ENCODE measurements around the gene DRICH1. TPM values are rescaled to one million over a fixed set of nuclear protein-coding genes. Genes with fewer than 3 reads are reported as not detected.

Gene DRICH1
- total RNA-seq, 2 experiments from 2014 or later: 0.38 to 0.49 TPM

DNA sequence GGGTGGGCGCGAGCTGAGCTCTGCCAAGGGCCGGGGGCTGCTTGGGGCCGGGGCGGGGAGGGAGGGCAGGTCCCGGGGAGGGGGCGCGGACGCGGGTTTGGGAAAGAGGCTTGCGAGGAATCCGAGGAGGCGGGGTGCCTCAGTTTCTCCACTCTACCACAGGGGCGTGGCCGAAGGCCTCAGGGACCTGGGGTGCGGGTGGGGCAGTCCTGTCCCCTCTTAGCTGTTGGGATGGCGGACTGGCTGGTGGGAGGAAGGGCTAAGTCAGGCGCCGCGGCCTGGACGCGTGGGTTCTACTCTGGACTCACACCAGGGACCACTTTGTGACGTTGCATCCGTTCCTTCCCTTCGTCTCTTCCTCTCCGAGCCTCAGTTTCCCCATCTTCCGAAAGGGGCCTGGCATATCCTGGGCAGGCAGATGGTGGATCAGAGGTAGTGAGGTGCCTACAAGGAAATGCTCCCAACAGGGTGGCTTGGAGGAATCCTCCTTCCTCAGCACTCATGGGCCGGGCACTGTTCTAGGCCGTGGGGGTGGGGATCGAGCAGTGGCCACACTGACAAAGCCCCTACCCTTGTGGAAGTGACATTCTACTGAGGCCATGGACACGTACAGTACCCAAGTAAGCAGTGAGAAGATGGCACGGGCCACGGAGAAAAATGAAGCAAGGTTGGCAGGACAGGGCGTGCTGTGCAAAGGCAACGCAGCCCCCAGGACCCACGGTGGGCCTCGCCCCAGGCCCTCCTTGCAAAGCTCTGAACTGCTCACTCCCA lies 65.2 kb downstream of the DRICH1 start:
- Histone ChIP-seq H4K20me1 (ENCODE audit: insufficient read depth, low read length) (no peaks in the 10 kb centered on the region), H3K4me1 (ENCODE audit: insufficient read depth, low read length, poor library complexity, severe bottlenecking) (no peaks in the 10 kb centered on the region), H3K9me3 (ENCODE audit: low read length) (no peaks in the 10 kb centered on the region), H3K4me2 (ENCODE audit: low read length) (no peak overlapping the region), H3K4me3 (ENCODE audit: low read depth, low read length, poor library complexity, severe bottlenecking) (no peak overlapping the region), H2AFZ (ENCODE audit: low read length) (no peak overlapping the region), H3K9me2 (ENCODE audit: insufficient read depth, low read length) (no peaks in the 10 kb centered on the region), H3K27ac (ENCODE audit: low read depth, low read length, poor library complexity, severe bottlenecking) (no peak overlapping the region), H3K79me2 (ENCODE audit: insufficient read depth, low read depth, low read length) (no peaks in the 10 kb centered on the region), H3K36me3 (ENCODE audit: insufficient read depth, low read length) (no peaks in the 10 kb centered on the region)
- no TSS peak for BruUV-seq (replicated peaks)
- no peak for DNase-seq (ENCODE audit: low spot score)
- intact Hi-C loops (cut with micrococcal nuclease; ENCODE audit: unreplicated experiment): no loop called here
- CTCF ChIA-PET (ENCODE audit: unreplicated experiment): no interaction called here
- POLR2A ChIA-PET: interaction anchor here (0.6 kb wide), 1 partner anchor 1763 kb away, joined by 3 read pairs; no protein-coding TSS in a partner anchor
- TF ChIP-seq, protein P1, sequence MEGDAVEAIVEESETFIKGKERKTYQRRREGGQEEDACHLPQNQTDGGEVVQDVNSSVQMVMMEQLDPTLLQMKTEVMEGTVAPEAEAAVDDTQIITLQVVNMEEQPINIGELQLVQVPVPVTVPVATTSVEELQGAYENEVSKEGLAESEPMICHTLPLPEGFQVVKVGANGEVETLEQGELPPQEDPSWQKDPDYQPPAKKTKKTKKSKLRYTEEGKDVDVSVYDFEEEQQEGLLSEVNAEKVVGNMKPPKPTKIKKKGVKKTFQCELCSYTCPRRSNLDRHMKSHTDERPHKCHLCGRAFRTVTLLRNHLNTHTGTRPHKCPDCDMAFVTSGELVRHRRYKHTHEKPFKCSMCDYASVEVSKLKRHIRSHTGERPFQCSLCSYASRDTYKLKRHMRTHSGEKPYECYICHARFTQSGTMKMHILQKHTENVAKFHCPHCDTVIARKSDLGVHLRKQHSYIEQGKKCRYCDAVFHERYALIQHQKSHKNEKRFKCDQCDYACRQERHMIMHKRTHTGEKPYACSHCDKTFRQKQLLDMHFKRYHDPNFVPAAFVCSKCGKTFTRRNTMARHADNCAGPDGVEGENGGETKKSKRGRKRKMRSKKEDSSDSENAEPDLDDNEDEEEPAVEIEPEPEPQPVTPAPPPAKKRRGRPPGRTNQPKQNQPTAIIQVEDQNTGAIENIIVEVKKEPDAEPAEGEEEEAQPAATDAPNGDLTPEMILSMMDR (conservative IDR thresholded peaks at IDR 0.05; ENCODE audit: low read length): no peak
- TF ChIP-seq EZH2phosphoT487 (IDR thresholded peaks at IDR 0.05; ENCODE audit: borderline replicate concordance, low read depth, low read length): no peak

DNA sequence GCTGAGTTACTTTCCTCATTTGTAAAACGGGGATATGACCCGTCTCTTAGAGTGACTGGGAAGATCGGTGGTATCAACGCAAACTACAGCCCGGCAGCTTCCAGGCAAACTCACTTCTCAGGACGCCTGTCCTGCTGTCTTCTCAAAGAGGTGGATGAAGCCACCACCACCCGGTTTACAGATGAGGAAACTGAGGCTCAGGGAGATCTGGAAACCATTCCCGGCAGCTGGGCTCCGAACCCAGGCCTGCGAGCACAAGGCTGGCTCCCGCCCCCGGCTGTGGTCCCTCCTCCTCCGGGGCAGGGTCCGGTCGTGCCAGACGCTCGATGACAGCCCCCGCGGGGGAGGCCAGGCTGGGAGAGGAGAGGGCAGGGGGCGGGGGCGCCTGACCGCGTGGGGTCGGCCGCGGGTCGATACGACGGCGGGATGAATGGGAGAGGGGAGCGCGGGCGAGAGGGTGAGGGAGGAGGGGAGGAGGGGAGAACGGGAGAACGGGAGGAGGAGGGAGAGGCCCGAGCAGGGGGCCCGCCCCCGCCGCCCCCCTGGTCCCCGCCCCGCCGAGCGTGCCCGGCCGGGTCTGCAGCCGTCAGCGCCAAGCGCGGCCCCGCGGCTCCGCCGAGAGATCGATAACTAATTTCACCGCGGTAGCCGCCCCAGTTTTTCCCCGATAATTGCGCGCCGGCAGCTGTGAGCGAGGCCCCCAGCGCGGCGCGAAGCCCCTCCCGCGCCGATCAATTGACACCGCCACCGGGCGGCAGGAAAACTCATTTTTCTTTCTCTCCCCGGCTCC lies 66.0 kb downstream of the DRICH1 start:
- no peaks in the 10 kb centered on the region for H3K79me2 ChIP-seq (ENCODE audit: insufficient read depth, low read depth, low read length)
- no peak overlapping the region for H3K4me2 ChIP-seq (ENCODE audit: low read length)
- no peaks in the 10 kb centered on the region for H3K4me1 ChIP-seq (ENCODE audit: insufficient read depth, low read length, poor library complexity, severe bottlenecking)
- no peaks in the 10 kb centered on the region for H3K9me2 ChIP-seq (ENCODE audit: insufficient read depth, low read length)
- intact Hi-C loops (cut with micrococcal nuclease; ENCODE audit: unreplicated experiment): no loop called here
- H3K9me3 ChIP-seq (ENCODE audit: low read length): no peaks in the 10 kb centered on the region
- H3K36me3 ChIP-seq (ENCODE audit: insufficient read depth, low read length): no peaks in the 10 kb centered on the region
- no peak overlapping the region for H3K27ac ChIP-seq (ENCODE audit: low read depth, low read length, poor library complexity, severe bottlenecking)
- no peak overlapping the region for H3K4me3 ChIP-seq (ENCODE audit: low read depth, low read length, poor library complexity, severe bottlenecking)
- no TSS peak for BruUV-seq (replicated peaks)
- DNase-seq (ENCODE audit: low spot score): no peak
- TF ChIP-seq EZH2phosphoT487 (IDR thresholded peaks at IDR 0.05; ENCODE audit: borderline replicate concordance, low read depth, low read length): no peak
- no peak overlapping the region for H2AFZ ChIP-seq (ENCODE audit: low read length)
- POLR2A ChIA-PET: interaction anchor here (0.6 kb wide), 1 partner anchor 1764 kb away, joined by 3 read pairs; no protein-coding TSS in a partner anchor
- H4K20me1 ChIP-seq (ENCODE audit: insufficient read depth, low read length): no peaks in the 10 kb centered on the region
- CTCF ChIA-PET (ENCODE audit: unreplicated experiment): no interaction called here

DNA sequence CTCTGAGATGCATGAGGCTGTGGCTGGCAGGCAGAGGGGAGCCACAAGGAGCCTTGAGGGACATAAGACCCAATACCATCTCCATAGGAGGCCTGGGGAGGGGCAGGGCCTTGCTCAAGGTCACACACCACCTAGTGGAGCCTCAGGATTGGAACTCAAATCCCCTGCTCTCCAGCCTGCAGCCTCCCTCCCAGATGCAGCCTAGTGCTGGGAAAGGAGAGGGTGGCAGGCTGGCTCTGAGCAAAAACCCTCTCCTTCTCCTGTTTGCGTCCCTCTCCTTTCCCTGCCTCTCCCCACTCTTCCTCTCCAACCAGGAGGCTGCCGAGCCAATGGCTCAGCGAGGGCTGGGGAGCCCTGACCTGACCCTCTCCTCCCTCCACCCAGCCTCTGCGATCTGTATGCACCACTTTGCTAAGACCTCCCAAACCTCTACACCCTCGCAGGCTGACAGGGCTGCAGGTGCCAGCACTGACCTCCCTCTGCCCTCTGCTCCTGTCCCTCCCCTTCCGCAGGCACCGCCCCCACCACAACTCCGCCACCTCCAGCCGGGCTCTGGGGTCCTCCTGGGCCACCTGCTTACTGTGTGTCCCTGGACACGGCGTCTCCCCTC lies 66.7 kb downstream of the DRICH1 start:
- no peak overlapping the region for H3K27ac ChIP-seq (ENCODE audit: low read depth, low read length, poor library complexity, severe bottlenecking)
- H3K9me2 ChIP-seq (ENCODE audit: insufficient read depth, low read length): no peaks in the 10 kb centered on the region
- H3K4me1 ChIP-seq (ENCODE audit: insufficient read depth, low read length, poor library complexity, severe bottlenecking): no peaks in the 10 kb centered on the region
- ChIA-PET POLR2A (interaction anchor here (0.6 kb wide), 1 partner anchor 917 kb away, joined by 6 read pairs; no protein-coding TSS in a partner anchor), CTCF (ENCODE audit: unreplicated experiment) (no interaction called here)
- H4K20me1 ChIP-seq (ENCODE audit: insufficient read depth, low read length): no peaks in the 10 kb centered on the region
- no peak overlapping the region for H3K4me2 ChIP-seq (ENCODE audit: low read length)
- no peak overlapping the region for H3K4me3 ChIP-seq (ENCODE audit: low read depth, low read length, poor library complexity, severe bottlenecking)
- intact Hi-C loops (cut with micrococcal nuclease; ENCODE audit: unreplicated experiment): no loop called here
- H3K36me3 ChIP-seq (ENCODE audit: insufficient read depth, low read length): no peaks in the 10 kb centered on the region
- no peaks in the 10 kb centered on the region for H3K9me3 ChIP-seq (ENCODE audit: low read length)
- no peak overlapping the region for H2AFZ ChIP-seq (ENCODE audit: low read length)
- no TSS peak for BruUV-seq (replicated peaks)
- DNase-seq (ENCODE audit: low spot score): peak; percentile 26
- H3K79me2 ChIP-seq (ENCODE audit: insufficient read depth, low read depth, low read length): no peaks in the 10 kb centered on the region
- no peak for TF ChIP-seq EZH2phosphoT487 (IDR thresholded peaks at IDR 0.05; ENCODE audit: borderline replicate concordance, low read depth, low read length)
- TF ChIP-seq, protein P1 (conservative IDR thresholded peaks at IDR 0.05; ENCODE audit: low read length): 0 out of 2 replicates have a peak, but pooled peaks have one; percentile 20

Measured in OCI-LY7 (cell line).